ENCODE data around the gene APLN.
A peak's percentile ranks its signal among the peaks of the same experiment; 100 is the strongest.

Gene APLN

DNA sequence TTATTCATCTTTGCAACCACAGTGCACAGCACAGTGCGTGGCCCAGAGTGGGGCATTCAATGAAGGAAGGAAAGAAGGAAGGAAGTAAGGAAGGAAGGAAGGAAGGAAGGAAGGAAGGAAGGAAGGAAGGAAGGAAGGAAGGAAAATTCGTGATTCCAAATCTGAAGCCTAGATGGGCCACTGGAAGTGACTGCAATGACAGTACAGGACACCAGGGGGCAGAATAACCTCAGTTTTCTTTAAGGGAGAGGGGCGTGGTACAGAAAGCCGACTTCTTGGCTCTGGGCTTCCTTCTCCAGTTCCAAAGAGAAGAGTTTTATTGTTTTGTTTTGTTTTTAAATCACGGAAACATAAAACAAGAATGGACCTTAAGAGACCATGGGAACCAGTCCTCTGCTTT, 47.8 kb downstream of the APLN start:
- H3K9me3 ChIP-seq, result no peaks in the 10 kb centered on the region
- H3K4me1 ChIP-seq, result peaks cover 0 to 9% (median 0%) of the 10 kb centered on the region in 4 donors
- no peak overlapping the region for H3K27ac ChIP-seq
- H3K27me3 ChIP-seq, result no peaks in the 10 kb centered on the region
- no peak overlapping the region for H3K4me3 ChIP-seq
- intact Hi-C loops (cut with DNase I; ENCODE audit: low total_unique reads), result loop anchor here (10.0 kb wide), 2 partner anchors 218 to 298 kb away; partner anchors contain the start of gene UTP14A
- DNase-seq, result peak in 1 of 2 donors; percentile 33
- H3K36me3 ChIP-seq, result no peaks in the 10 kb centered on the region
- TF ChIP-seq, protein P1, sequence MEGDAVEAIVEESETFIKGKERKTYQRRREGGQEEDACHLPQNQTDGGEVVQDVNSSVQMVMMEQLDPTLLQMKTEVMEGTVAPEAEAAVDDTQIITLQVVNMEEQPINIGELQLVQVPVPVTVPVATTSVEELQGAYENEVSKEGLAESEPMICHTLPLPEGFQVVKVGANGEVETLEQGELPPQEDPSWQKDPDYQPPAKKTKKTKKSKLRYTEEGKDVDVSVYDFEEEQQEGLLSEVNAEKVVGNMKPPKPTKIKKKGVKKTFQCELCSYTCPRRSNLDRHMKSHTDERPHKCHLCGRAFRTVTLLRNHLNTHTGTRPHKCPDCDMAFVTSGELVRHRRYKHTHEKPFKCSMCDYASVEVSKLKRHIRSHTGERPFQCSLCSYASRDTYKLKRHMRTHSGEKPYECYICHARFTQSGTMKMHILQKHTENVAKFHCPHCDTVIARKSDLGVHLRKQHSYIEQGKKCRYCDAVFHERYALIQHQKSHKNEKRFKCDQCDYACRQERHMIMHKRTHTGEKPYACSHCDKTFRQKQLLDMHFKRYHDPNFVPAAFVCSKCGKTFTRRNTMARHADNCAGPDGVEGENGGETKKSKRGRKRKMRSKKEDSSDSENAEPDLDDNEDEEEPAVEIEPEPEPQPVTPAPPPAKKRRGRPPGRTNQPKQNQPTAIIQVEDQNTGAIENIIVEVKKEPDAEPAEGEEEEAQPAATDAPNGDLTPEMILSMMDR (IDR thresholded peaks at IDR 0.05), result peak; percentile 52 to 72

DNA sequence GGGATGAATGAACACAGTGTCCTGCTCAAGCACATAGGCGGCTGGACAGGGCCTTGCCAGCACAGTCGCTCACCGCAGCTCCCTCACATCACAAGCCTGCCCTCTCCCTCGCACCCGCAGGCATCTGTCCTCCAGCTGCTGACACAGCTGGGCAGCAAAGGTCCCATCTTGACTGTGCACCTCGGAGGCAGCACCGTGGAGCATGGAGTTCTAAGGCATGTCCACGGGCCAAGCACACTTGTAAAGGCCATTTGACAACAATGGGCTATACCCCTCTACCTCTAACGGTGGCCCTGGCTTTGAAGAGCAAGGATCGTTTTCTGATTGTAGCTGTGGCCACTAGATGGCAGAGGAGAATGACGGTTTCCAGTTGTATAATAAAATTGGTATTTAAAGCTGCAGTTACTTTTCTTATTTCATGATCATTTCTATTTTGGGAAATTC, 53.8 kb downstream of the APLN start:
- intact Hi-C loops (cut with DNase I; ENCODE audit: low total_unique reads), result loop anchor here (10.0 kb wide), 2 partner anchors 224 to 304 kb away; partner anchors contain the start of gene UTP14A
- Histone ChIP-seq H3K4me1 (peaks cover 0 to 14% (median 0%) of the 10 kb centered on the region in 4 donors), H3K27ac (peak overlapping the region in 1 of 2 donors; percentile 59), H3K27me3 (no peaks in the 10 kb centered on the region), H3K4me3 (no peak overlapping the region), H3K36me3 (no peaks in the 10 kb centered on the region), H3K9me3 (no peaks in the 10 kb centered on the region)
- TF ChIP-seq, protein P1 (IDR thresholded peaks at IDR 0.05), result peak; percentile 37 to 41
- no peak for DNase-seq

DNA sequence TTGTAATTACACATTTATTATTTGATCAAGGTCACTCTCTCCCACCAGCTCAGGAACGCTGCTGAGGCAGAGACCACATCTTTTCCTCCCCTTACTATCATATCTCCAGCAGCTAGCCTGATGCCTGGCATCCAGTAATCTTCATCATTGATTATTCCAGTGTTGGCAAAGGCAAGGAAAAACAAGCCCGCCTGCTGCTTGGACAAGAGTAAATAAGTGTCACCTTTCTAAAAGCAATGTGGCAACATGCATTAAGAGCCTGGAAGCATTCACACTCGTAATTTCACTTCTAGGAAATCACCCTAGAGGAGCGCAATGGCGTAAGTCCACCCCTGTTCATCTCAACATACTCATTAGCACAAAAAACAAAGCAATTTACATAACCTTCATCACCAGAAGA, 54.8 kb downstream of the APLN start:
- DNase-seq, result no peak
- no peak overlapping the region for H3K4me3 ChIP-seq
- intact Hi-C loops (cut with DNase I; ENCODE audit: low total_unique reads), result loop anchor here (10.0 kb wide), 3 partner anchors 225 to 435 kb away; partner anchors contain the start of gene UTP14A
- peaks cover 0 to 14% (median 0%) of the 10 kb centered on the region in 4 donors for H3K4me1 ChIP-seq
- H3K27ac ChIP-seq, result no peak overlapping the region
- no peaks in the 10 kb centered on the region for H3K27me3 ChIP-seq
- TF ChIP-seq, protein P1 (IDR thresholded peaks at IDR 0.05), result no peak
- no peaks in the 10 kb centered on the region for H3K9me3 ChIP-seq
- no peaks in the 10 kb centered on the region for H3K36me3 ChIP-seq

DNA sequence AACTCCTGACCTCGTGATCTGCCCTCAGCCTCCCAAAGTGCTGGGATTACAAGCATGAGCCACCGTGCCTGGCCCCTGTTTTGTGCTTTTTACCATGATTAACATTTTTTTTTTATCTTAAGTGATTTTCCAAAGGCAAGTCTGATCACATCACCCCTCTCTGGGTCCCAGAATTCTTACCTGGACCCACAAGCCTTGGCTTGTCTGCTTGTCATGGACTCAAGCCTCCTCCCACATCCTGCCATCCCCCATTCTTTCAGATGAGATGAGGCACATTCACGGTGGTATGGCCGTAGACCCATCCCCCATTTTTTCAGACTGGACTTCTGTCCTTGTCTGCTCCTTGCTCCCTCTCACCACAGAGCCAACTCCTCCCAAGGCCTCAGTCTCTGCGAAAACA, 55.3 kb downstream of the APLN start:
- H3K27ac ChIP-seq, result no peak overlapping the region
- intact Hi-C loops (cut with DNase I; ENCODE audit: low total_unique reads), result loop anchor here (10.0 kb wide), 1 partner anchor 435 kb away; no protein-coding TSS in a partner anchor
- H3K4me3 ChIP-seq, result no peak overlapping the region
- TF ChIP-seq, protein P1 (IDR thresholded peaks at IDR 0.05), result no peak
- peaks cover 0 to under 1% (median 0%) of the 10 kb centered on the region in 3 donors for H3K36me3 ChIP-seq
- no peak for DNase-seq
- H3K4me1 ChIP-seq, result peaks cover 0 to 11% (median 0%) of the 10 kb centered on the region in 4 donors
- no peaks in the 10 kb centered on the region for H3K9me3 ChIP-seq
- H3K27me3 ChIP-seq, result no peaks in the 10 kb centered on the region

DNA sequence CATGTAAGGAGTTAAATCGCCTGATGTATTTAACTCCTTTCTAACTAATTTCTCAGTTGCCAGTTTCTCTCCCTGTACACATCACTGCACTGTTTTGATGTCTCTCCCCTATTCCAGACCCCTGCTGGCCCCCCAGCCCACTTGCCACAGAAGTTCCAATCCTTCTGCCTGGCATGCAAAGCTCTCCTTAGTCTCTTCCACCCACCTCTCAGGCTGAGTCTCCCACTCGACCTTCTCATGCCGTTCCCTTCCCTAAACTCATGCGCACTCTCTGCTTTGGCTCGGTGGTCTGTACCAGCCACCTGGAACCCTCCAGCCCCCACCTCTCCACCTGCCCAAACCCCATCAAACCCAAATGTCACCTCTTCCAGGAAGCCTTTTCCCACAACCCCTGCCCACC, 56.9 kb downstream of the APLN start:
- Histone ChIP-seq H3K27me3 (no peaks in the 10 kb centered on the region), H3K9me3 (no peaks in the 10 kb centered on the region), H3K27ac (no peak overlapping the region), H3K4me3 (no peak overlapping the region), H3K36me3 (peaks cover 0 to 13% (median 0%) of the 10 kb centered on the region in 3 donors), H3K4me1 (peaks cover 0 to 7% (median 0%) of the 10 kb centered on the region in 4 donors)
- no peak for DNase-seq
- TF ChIP-seq, protein P1 (IDR thresholded peaks at IDR 0.05), result no peak
- intact Hi-C loops (cut with DNase I; ENCODE audit: low total_unique reads), result loop anchor here (10.0 kb wide), 1 partner anchor 437 kb away; no protein-coding TSS in a partner anchor
